Measurements from ENCODE around the gene PFDN1.
"Not testable (repeated sequence)": the region's sequence is repeated elsewhere in the genome, so short reads cannot be mapped to it uniquely, and the experiment has no call there.

The PFDN1 gene

GRCh38 chr5:140208065-140208464, 94.8 kb downstream of the PFDN1 start:
- DNase-seq: no peak

DNA sequence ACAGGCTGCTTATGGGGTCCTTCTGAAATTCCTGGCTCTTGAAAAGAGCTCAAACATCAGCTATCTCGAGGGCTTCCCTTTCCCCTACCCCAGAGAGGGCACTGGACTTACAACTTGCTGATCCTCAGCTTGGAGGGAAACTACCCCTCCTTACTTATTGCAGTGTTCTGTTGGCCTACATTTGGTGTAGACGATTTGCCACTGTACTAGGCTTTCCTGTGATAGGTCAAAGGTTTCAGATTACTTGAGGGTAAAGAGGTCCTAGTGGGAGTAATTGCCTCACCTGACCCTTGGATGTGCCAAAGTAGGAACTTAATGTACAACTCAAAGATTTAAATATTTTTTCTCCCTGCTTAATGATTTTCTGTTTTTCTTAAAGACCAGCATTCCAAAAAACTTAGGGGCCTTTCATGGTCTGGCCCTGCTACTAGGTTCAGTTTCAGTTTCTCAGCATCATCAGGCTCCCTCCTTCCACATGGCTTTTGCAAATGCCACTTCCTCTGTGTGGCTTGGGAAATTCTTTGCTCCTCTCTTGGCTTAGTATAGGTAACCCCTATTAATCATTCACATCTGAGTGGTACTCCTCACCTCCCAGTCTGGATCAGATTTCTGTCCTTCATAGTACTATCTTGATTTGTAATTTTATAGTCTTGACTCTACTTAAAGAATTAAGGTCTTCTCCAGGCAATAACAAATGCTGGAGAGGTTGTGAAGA, 95.5 kb downstream of the PFDN1 start:
- no peak for DNase-seq

DNA sequence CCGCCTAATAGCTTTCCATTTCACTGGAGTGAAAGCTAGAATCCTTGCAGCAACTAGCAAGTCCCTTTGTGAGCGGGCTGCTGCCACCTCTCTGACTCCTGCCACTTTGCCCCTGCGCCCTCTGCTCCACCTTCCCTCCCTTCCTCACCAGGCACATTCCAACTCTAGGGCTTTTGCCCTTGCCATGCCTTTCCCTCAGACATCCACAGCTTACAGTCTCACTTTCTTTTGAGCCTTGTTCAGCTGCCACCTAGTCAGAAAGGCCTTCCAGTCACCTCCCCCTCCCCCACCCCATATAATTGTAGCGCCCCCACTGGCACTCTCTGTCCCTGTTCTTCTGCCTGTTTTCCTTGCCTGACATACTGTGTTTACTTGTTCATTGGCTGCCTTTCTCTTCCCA, 96.9 kb downstream of the PFDN1 start:
- no peak for DNase-seq

DNA sequence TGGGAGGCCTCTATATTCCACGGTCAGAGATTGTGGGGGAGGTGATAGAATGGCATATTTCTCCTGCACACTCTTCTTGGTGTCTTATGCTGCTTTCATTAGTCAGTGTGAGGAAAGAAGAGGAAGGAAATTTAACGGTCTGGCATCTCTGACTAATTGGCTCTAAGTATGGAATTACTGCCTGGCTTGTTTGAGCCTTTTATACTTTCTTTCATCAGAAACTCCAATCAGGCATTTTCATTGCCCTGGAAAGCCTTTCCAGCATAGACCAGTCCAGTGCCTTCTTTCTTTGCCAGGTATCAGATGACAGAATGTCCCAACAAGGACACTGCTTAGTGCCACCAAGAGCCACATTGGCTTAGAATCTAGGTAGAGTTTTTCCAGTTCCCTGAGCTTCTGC, 97.7 kb downstream of the PFDN1 start:
- no peak for DNase-seq

DNA sequence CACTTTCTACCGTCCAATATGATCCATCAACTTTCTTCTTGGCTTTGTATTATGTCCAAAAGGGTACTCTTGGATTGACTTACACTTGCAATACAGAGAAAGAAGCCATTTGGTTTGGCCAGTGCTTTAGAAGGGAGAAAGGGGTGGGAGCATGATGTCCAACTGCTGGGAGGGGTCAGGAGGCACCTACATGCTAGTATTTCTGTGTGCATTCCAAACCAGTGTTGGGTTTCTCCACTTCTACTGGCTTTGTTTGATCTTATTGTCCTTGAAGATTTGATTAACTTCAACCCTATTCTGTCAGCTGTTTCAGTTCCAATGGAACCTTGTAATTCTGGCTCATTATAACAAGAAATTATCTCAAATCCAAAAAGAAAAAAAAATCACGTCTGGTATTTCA, 100.3 kb downstream of the PFDN1 start:
- DNase-seq: no peak

GRCh38 chr5:140202078-140202477, 100.8 kb downstream of the PFDN1 start:
- no peak for DNase-seq

DNA sequence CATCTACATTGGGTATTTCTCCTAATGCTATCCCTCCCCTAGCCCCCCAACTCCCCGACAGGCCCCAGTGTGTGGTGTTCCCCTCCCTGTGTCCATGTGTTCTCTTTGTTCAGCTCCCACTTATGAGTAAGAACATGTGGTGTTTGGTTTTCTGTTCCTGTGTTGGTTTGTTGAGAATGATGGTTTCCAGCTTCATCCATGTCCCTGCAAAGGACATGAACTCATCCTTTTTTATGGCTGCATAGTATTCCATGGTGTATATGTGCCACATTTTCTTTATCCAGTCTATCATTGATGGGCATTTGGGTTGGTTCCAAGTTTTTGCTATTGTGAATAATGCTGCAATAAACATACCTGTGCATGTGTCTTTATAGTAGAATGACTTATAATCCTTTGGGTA, 104.0 kb downstream of the PFDN1 start:
- DNase-seq: not testable (repeated sequence)

DNA sequence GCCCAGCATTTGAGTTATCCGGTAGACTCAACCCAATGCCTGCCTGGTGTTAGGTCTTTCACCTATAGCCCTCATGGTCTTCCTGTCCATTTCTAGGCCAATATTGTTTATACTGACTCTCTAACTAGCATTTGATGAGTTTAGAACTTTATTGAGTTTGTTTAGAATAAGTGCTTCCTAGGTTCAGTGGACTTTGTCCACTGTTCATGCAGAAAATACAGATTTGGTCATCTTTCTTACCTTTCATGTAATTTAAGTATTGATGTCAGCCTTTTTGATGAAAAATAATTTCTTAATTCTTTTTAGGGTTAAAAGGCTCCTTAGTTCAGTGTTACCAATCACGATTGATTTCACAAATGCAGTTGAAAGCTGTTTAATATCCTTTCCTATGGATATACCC, 105.9 kb downstream of the PFDN1 start:
- no peak for DNase-seq

- no peak for DNase-seq
These were observed 106.6 kb downstream of the PFDN1 start for GRCh38 chr5:140196115-140196814.

All from DMS53 (cell line).